Measurements from ENCODE around the gene ZFC3H1. TPM values are rescaled to one million over a fixed set of nuclear protein-coding genes. Genes with fewer than 3 reads are reported as not detected.

The ZFC3H1 gene
- total RNA-seq, 1 donor from 2014 or later: 57.1 TPM

DNA sequence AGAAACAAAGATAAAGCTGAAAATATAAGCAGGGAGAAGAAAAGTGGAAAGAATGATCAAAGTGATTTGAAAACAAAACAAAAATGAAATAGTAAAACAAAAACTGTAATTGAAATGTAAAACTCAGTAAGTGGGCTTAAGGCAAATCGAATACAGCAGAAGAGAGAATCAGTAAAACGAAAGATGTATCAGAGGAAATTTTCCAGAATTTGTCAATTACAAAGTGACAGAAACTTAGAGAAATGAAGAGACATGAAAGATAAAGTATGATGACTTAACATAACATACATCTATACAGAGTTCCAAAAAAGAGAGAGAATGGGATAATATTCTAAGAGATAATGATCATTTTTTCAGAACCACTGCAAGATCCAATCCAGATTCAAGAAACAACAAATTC, 10.5 kb downstream of the ZFC3H1 start:
- Histone ChIP-seq H3K4me3 (no peak overlapping the region), H3K36me3 (peaks cover 49% of the 10 kb centered on the region), H3K4me1 (peaks cover 40% of the 10 kb centered on the region), H3K27me3 (ENCODE audit: low read depth) (no peaks in the 10 kb centered on the region), H3K9me3 (peaks cover 8% of the 10 kb centered on the region), H3K27ac (no peak overlapping the region)
- ATAC-seq (no peak), DNase-seq (no peak)
- intact Hi-C loops (cut with DNase I): no loop called here
- TF ChIP-seq, protein P1, sequence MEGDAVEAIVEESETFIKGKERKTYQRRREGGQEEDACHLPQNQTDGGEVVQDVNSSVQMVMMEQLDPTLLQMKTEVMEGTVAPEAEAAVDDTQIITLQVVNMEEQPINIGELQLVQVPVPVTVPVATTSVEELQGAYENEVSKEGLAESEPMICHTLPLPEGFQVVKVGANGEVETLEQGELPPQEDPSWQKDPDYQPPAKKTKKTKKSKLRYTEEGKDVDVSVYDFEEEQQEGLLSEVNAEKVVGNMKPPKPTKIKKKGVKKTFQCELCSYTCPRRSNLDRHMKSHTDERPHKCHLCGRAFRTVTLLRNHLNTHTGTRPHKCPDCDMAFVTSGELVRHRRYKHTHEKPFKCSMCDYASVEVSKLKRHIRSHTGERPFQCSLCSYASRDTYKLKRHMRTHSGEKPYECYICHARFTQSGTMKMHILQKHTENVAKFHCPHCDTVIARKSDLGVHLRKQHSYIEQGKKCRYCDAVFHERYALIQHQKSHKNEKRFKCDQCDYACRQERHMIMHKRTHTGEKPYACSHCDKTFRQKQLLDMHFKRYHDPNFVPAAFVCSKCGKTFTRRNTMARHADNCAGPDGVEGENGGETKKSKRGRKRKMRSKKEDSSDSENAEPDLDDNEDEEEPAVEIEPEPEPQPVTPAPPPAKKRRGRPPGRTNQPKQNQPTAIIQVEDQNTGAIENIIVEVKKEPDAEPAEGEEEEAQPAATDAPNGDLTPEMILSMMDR (IDR thresholded peaks at IDR 0.05): no peak

DNA sequence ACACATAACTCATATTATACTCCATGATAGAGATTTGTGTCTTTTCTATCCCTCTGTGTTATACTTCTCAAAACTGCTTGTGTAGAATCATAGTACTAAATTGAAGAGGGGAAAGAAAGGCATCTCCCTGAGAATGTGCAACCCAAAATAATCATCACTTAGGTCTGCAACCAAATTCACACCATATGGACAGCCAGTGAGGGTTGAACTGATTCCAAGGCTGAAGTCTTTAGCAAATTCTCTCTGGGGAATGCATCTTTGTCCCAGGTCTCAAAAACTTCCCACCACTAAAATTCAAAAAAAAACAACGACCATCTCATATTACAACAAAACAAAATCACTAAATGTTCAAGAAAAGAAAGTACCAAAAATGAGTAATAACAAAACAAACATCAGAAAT, 11.0 kb downstream of the ZFC3H1 start:
- Histone ChIP-seq H3K36me3 (peaks cover 45% of the 10 kb centered on the region), H3K27ac (no peak overlapping the region), H3K4me3 (no peak overlapping the region), H3K9me3 (peaks cover 8% of the 10 kb centered on the region), H3K4me1 (peaks cover 40% of the 10 kb centered on the region), H3K27me3 (ENCODE audit: low read depth) (no peaks in the 10 kb centered on the region)
- no peak for ATAC-seq
- no peak for DNase-seq
- intact Hi-C loops (cut with DNase I): no loop called here
- TF ChIP-seq, protein P1 (IDR thresholded peaks at IDR 0.05): no peak

DNA sequence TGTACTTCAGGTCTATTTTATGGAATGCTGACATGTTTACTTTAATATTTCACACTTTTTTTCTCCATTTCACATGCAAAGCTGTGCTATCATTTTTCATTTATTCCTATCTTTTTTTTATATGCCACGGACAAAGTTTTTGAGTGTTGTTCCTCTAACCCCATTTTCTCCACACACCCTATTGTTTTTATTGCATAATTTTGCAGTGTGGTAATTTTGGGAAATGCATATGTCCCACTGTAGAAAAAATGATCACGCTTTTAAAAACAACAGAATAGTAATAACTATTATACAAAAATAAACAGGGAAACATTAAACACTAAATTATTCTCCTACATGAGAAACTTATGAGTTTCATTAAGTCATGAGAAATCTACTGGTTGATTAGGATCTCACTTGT, 14.2 kb downstream of the ZFC3H1 start:
- H3K27ac ChIP-seq: no peak overlapping the region
- H3K36me3 ChIP-seq: peaks cover 60% of the 10 kb centered on the region
- H3K4me3 ChIP-seq: no peak overlapping the region
- TF ChIP-seq, protein P1 (IDR thresholded peaks at IDR 0.05): no peak
- peaks cover 8% of the 10 kb centered on the region for H3K9me3 ChIP-seq
- no peaks in the 10 kb centered on the region for H3K27me3 ChIP-seq (ENCODE audit: low read depth)
- ATAC-seq (no peak), DNase-seq (no peak)
- peaks cover 14% of the 10 kb centered on the region for H3K4me1 ChIP-seq
- intact Hi-C loops (cut with DNase I): no loop called here

DNA sequence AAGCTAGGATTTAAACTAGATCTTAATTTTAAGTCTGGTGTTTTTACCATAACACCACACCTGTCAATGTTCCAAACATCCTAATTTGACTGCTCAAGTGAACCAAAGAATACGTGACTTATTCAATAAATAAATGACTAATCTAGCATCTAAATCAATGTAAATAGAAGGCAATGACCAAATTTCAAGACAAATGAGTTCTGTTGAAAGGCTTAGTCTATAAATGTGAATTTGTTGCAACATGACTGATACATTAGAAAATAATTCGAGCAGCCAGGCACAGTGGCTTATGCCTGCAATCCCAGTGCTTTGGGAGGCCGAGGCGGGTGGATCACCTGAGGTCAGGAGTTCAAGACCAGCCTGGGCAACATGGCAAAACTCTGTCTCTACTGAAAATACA, 15.1 kb downstream of the ZFC3H1 start:
- no peak for DNase-seq
- peaks cover 7% of the 10 kb centered on the region for H3K9me3 ChIP-seq
- TF ChIP-seq, protein P1 (IDR thresholded peaks at IDR 0.05): no peak
- peaks cover 64% of the 10 kb centered on the region for H3K36me3 ChIP-seq
- intact Hi-C loops (cut with DNase I): no loop called here
- H3K4me1 ChIP-seq: peaks cover 17% of the 10 kb centered on the region
- H3K27ac ChIP-seq: no peak overlapping the region
- no peak overlapping the region for H3K4me3 ChIP-seq
- H3K27me3 ChIP-seq (ENCODE audit: low read depth): no peaks in the 10 kb centered on the region
- ATAC-seq: no peak

DNA sequence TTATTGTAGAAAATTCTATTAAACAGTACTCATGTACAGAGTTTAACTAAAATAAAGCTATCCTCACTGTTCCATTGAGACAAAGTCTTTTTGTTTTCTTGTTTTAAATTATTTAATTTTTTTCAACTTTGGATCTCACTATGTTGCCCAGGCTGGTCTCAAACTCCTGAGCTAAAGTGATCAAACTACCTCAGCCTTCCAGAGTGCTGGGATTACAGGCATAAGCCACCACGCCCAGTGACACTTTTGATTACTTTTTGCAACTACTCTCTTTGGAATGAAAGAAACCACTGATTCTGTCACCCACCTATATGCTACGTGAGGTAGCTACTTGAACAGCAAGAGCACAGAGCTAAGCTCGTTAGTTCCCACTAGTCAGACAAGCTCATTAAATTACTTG, 17.1 kb downstream of the ZFC3H1 start:
- Histone ChIP-seq H3K36me3 (peaks cover 72% of the 10 kb centered on the region), H3K4me1 (peaks cover 17% of the 10 kb centered on the region), H3K27ac (no peak overlapping the region), H3K9me3 (no peaks in the 10 kb centered on the region), H3K4me3 (no peak overlapping the region), H3K27me3 (ENCODE audit: low read depth) (no peaks in the 10 kb centered on the region)
- ATAC-seq (no peak), DNase-seq (no peak)
- intact Hi-C loops (cut with DNase I): no loop called here
- TF ChIP-seq, protein P1 (IDR thresholded peaks at IDR 0.05): no peak

DNA sequence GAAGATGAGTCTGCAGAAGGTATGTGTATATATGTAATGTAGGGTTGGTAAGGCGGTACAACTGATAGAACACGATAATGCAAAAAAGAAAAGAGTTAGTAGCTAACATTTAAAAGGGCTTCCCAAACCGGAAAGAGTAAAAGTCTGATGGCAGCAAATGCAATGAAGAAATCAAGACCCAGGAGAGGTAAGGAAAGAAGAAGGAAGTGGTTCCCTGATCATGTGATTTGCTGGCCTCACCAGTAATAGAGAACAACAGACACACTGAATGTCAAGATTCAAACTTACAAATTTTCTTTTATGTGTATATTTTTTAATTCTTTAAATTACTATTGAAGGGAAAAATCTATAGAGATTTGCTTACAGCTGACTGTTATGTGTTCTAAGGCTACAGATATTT, 18.4 kb downstream of the ZFC3H1 start:
- no peak for ATAC-seq
- no peak overlapping the region for H3K27ac ChIP-seq

More for the DNA sequence above, 18.4 kb downstream of the ZFC3H1 start:
- intact Hi-C loops (cut with DNase I): no loop called here
- DNase-seq: no peak
- no peak overlapping the region for H3K4me3 ChIP-seq
- H3K4me1 ChIP-seq: peaks cover 8% of the 10 kb centered on the region
- TF ChIP-seq, protein P1 (IDR thresholded peaks at IDR 0.05): no peak
- no peaks in the 10 kb centered on the region for H3K9me3 ChIP-seq
- no peaks in the 10 kb centered on the region for H3K27me3 ChIP-seq (ENCODE audit: low read depth)
- peaks cover 77% of the 10 kb centered on the region for H3K36me3 ChIP-seq

All from lower lobe of right lung (tissue), 2 donors.